Naive B cell (primary cell): ENCODE results near the gene C1QTNF6. TPM values are rescaled to one million over a fixed set of nuclear protein-coding genes. Genes with fewer than 3 reads are reported as not detected.

Source experiments
- ATAC-seq, 2 donors: fragments of 150-1000 bp; cut with Tn5 transposase; 2 replicates each; pipeline ENCODE4 v1.10.0; 2021; ENCODE audit warnings: low read depth in 2 of 2, mild to moderate bottlenecking in 2 of 2, moderate library complexity in 2 of 2
- DNase-seq: peaks from one replicate; pipeline ENCODE4 v3.0.0; 2022
- H3K27ac Mint-ChIP-seq, 6 donors: one replicate each; pipeline ENCODE4 v1.8.0; 2020 to 2022; ENCODE audit warnings: mild to moderate bottlenecking in 6 of 6, mixed read lengths in 6 of 6, moderate library complexity in 5 of 6, inconsistent platforms in 2 of 6
- H3K27me3 Mint-ChIP-seq, 3 donors: one replicate each; pipeline ENCODE4 v1.8.0; 2021 to 2022; ENCODE audit warnings: mixed read lengths in 3 of 3, mild to moderate bottlenecking in 1 of 3
- H3K36me3 Mint-ChIP-seq, 2 donors: one replicate each; pipeline ENCODE4 v1.8.0; 2020 to 2022; ENCODE audit warnings: mixed read lengths in 2 of 2, inconsistent platforms in 1 of 2, mild to moderate bottlenecking in 1 of 2
- H3K4me1 Mint-ChIP-seq, 3 donors: one replicate each; pipeline ENCODE4 v1.8.0; 2020 to 2022; ENCODE audit warnings: mixed read lengths in 3 of 3, inconsistent platforms in 1 of 3, mild to moderate bottlenecking in 1 of 3, moderate library complexity in 1 of 3
- H3K4me3 Mint-ChIP-seq, 8 donors: one replicate each; pipeline ENCODE4 v1.8.0; 2020 to 2022; ENCODE audit warnings: mild to moderate bottlenecking in 8 of 8, mixed read lengths in 8 of 8, moderate library complexity in 8 of 8, inconsistent platforms in 2 of 8
- H3K9me3 Mint-ChIP-seq, 7 donors: one replicate each; pipeline ENCODE4 v1.8.0; 2020 to 2022; ENCODE audit warnings: mixed read lengths in 7 of 7, mild to moderate bottlenecking in 5 of 7, inconsistent platforms in 2 of 7, moderate library complexity in 1 of 7
- polyA plus RNA-seq, 6 donors: library from polyadenylated mRNA; unstranded; fragments of 300-500 nt; fragmentation: Illumina TruSeq; gene quantifications; one replicate each; pipeline ENCODE4 v1.2.3, GENCODE V29; 2021; ENCODE audit warnings: low read depth in 6 of 6

The C1QTNF6 gene
- polyA plus RNA-seq, 6 donors from 2014 or later, result 1.1 to 2.0 (median 1.5) TPM; not detected in 1

GRCh38 chr22:37229012-37229804 lies 41.2 kb upstream of the C1QTNF6 start:
- H3K27me3 Mint-ChIP-seq, result no peaks in the 10 kb centered on the region
- no peak for ATAC-seq
- peak overlapping the region; percentile 95 to 99 (median 96) for H3K27ac Mint-ChIP-seq
- no peak for DNase-seq
- H3K4me1 Mint-ChIP-seq, result peaks cover 84 to 88% (median 87%) of the 10 kb centered on the region in 3 donors
- peak overlapping the region; percentile 47 to 92 (median 84) for H3K4me3 Mint-ChIP-seq
- H3K36me3 Mint-ChIP-seq, result peaks cover 12 to 38% of the 10 kb centered on the region in 2 donors
- H3K9me3 Mint-ChIP-seq, result no peaks in the 10 kb centered on the region

- ATAC-seq (no peak), DNase-seq (peak; percentile 23)
- H3K4me1 Mint-ChIP-seq, result peaks cover 84 to 88% (median 87%) of the 10 kb centered on the region in 3 donors
- H3K27ac Mint-ChIP-seq, result peak overlapping the region; percentile 95 to 99 (median 96)
- H3K27me3 Mint-ChIP-seq, result no peaks in the 10 kb centered on the region
- H3K36me3 Mint-ChIP-seq, result peaks cover 16 to 43% of the 10 kb centered on the region in 2 donors
- H3K9me3 Mint-ChIP-seq, result no peaks in the 10 kb centered on the region
- peak overlapping the region; percentile 47 to 91 (median 83) for H3K4me3 Mint-ChIP-seq
Measured at GRCh38 chr22:37228106-37229011, 40.3 kb upstream of the C1QTNF6 start.

- peaks cover 0 to 3% (median 0%) of the 10 kb centered on the region in 7 donors for H3K9me3 Mint-ChIP-seq
- peak overlapping the region in 2 of 8 donors; percentile 27 to 73 for H3K4me3 Mint-ChIP-seq
- peaks cover 79 to 89% (median 86%) of the 10 kb centered on the region in 3 donors for H3K4me1 Mint-ChIP-seq
- H3K27ac Mint-ChIP-seq, result peak overlapping the region in 4 of 6 donors; percentile 73 to 96 (median 90)
- DNase-seq (no peak), ATAC-seq (no peak)
- H3K36me3 Mint-ChIP-seq, result peaks cover 16 to 44% of the 10 kb centered on the region in 2 donors
- H3K27me3 Mint-ChIP-seq, result no peaks in the 10 kb centered on the region
Measured at GRCh38 chr22:37226514-37226913, 38.5 kb upstream of the C1QTNF6 start.

GRCh38 chr22:37226087-37226486 lies 38.0 kb upstream of the C1QTNF6 start:
- H3K9me3 Mint-ChIP-seq, result peaks cover 0 to 5% (median 0%) of the 10 kb centered on the region in 7 donors
- no peak for DNase-seq
- no peaks in the 10 kb centered on the region for H3K27me3 Mint-ChIP-seq
- H3K4me1 Mint-ChIP-seq, result peaks cover 79 to 89% (median 86%) of the 10 kb centered on the region in 3 donors
- peak overlapping the region in 6 of 8 donors; percentile 7 to 73 (median 46) for H3K4me3 Mint-ChIP-seq
- ATAC-seq, result no peak
- peak overlapping the region in 5 of 6 donors; percentile 73 to 96 (median 92) for H3K27ac Mint-ChIP-seq
- H3K36me3 Mint-ChIP-seq, result peaks cover 16 to 44% of the 10 kb centered on the region in 2 donors

- H3K4me3 Mint-ChIP-seq, result peak overlapping the region in 5 of 8 donors; percentile 4 to 79 (median 56)
- peaks cover 11 to 40% of the 10 kb centered on the region in 2 donors for H3K36me3 Mint-ChIP-seq
- peak overlapping the region; percentile 62 to 100 (median 90) for H3K27ac Mint-ChIP-seq
- H3K27me3 Mint-ChIP-seq, result no peaks in the 10 kb centered on the region
- DNase-seq, result no peak
- no peak for ATAC-seq
- H3K4me1 Mint-ChIP-seq, result peaks cover 78 to 89% (median 86%) of the 10 kb centered on the region in 3 donors
- H3K9me3 Mint-ChIP-seq, result peaks cover 0 to 5% (median 0%) of the 10 kb centered on the region in 7 donors
Measured at GRCh38 chr22:37225481-37225880, 37.4 kb upstream of the C1QTNF6 start.

- H3K27ac Mint-ChIP-seq, result peak overlapping the region in 5 of 6 donors; percentile 96 to 100 (median 99)
- peak overlapping the region in 6 of 8 donors; percentile 30 to 85 (median 76) for H3K4me3 Mint-ChIP-seq
- H3K27me3 Mint-ChIP-seq, result no peaks in the 10 kb centered on the region
- H3K4me1 Mint-ChIP-seq, result peaks cover 75 to 89% (median 86%) of the 10 kb centered on the region in 3 donors
- ATAC-seq, result no peak
- H3K36me3 Mint-ChIP-seq, result peaks cover 11 to 40% of the 10 kb centered on the region in 2 donors
- H3K9me3 Mint-ChIP-seq, result peaks cover 0 to 5% (median 0%) of the 10 kb centered on the region in 7 donors
- DNase-seq, result no peak
Measured at GRCh38 chr22:37224757-37225420, 36.8 kb upstream of the C1QTNF6 start.

- Mint-ChIP-seq H3K27ac (peak overlapping the region; percentile 96 to 100 (median 98)), H3K27me3 (no peaks in the 10 kb centered on the region), H3K4me3 (peak overlapping the region; percentile 54 to 91 (median 78)), H3K36me3 (peaks cover 11 to 40% of the 10 kb centered on the region in 2 donors), H3K4me1 (peaks cover 74 to 89% (median 86%) of the 10 kb centered on the region in 3 donors), H3K9me3 (peaks cover 0 to 5% (median 0%) of the 10 kb centered on the region in 7 donors)
- ATAC-seq, result peak; percentile 80 to 83
- peak; percentile 74 for DNase-seq
Measured at GRCh38 chr22:37223965-37224551, 36.0 kb upstream of the C1QTNF6 start.

- Mint-ChIP-seq H3K4me1 (peaks cover 77 to 92% (median 89%) of the 10 kb centered on the region in 3 donors), H3K4me3 (peak overlapping the region; percentile 54 to 92 (median 79)), H3K36me3 (peaks cover 11 to 33% of the 10 kb centered on the region in 2 donors), H3K27ac (peak overlapping the region; percentile 96 to 99 (median 97)), H3K9me3 (peaks cover 0 to 5% (median 0%) of the 10 kb centered on the region in 7 donors), H3K27me3 (no peaks in the 10 kb centered on the region)
- peak; percentile 73 for DNase-seq
- ATAC-seq, result no peak
Measured at GRCh38 chr22:37222440-37222971, 34.5 kb upstream of the C1QTNF6 start.

GRCh38 chr22:37221424-37222333 lies 33.6 kb upstream of the C1QTNF6 start:
- Mint-ChIP-seq H3K27ac (peak overlapping the region; percentile 96 to 99 (median 97)), H3K4me1 (peaks cover 80 to 99% (median 90%) of the 10 kb centered on the region in 3 donors), H3K4me3 (peak overlapping the region; percentile 54 to 92 (median 74)), H3K9me3 (peaks cover 0 to 5% (median 0%) of the 10 kb centered on the region in 7 donors), H3K36me3 (peaks cover 11 to 33% of the 10 kb centered on the region in 2 donors), H3K27me3 (no peaks in the 10 kb centered on the region)
- DNase-seq (no peak), ATAC-seq (no peak)

- ATAC-seq (no peak), DNase-seq (peak; percentile 50)
- H3K4me1 Mint-ChIP-seq, result peaks cover 73 to 94% (median 78%) of the 10 kb centered on the region in 3 donors
- H3K36me3 Mint-ChIP-seq, result peaks cover 11 to 23% of the 10 kb centered on the region in 2 donors
- H3K27ac Mint-ChIP-seq, result peak overlapping the region; percentile 92 to 98 (median 96)
- no peaks in the 10 kb centered on the region for H3K27me3 Mint-ChIP-seq
- H3K4me3 Mint-ChIP-seq, result peak overlapping the region; percentile 53 to 88 (median 83)
- H3K9me3 Mint-ChIP-seq, result peaks cover 0 to 5% (median 0%) of the 10 kb centered on the region in 7 donors
Measured at GRCh38 chr22:37220543-37220981, 32.5 kb upstream of the C1QTNF6 start.

- no peak for DNase-seq
- Mint-ChIP-seq H3K4me1 (peaks cover 64 to 84% (median 68%) of the 10 kb centered on the region in 3 donors), H3K27ac (peak overlapping the region; percentile 92 to 98 (median 96)), H3K4me3 (peak overlapping the region in 6 of 8 donors; percentile 54 to 88 (median 78)), H3K36me3 (peaks cover 7 to 15% of the 10 kb centered on the region in 2 donors), H3K27me3 (no peaks in the 10 kb centered on the region), H3K9me3 (peaks cover 0 to 5% (median 0%) of the 10 kb centered on the region in 7 donors)
- no peak for ATAC-seq
Measured at GRCh38 chr22:37219533-37219932, 31.5 kb upstream of the C1QTNF6 start.
